Measurements from ENCODE around the gene IMMP2L. TPM values are rescaled to one million over a fixed set of nuclear protein-coding genes. Genes with fewer than 3 reads are reported as not detected.
"Not testable (repeated sequence)": the region's sequence is repeated elsewhere in the genome, so short reads cannot be mapped to it uniquely, and the experiment has no call there.

The IMMP2L gene
- total RNA-seq, 4 donors from 2014 or later: 8.3 to 19.2 (median 17.8) TPM

- intact Hi-C loops (cut with DNase I; ENCODE audit: low total_unique reads): no loop called here
- no peak overlapping the region for H3K4me3 ChIP-seq
- H3K27me3 ChIP-seq: no peaks in the 10 kb centered on the region
- peaks cover 5 to 7% of the 10 kb centered on the region in 2 donors for H3K4me1 ChIP-seq
- no peak for DNase-seq
- TF ChIP-seq CTCF (IDR thresholded peaks at IDR 0.05 in 4 of 5, conservative IDR thresholded peaks at IDR 0.05 in 1 of 5) (no peak), POLR2A (IDR thresholded peaks at IDR 0.05) (no peak)
- no peaks in the 10 kb centered on the region for H3K9me3 ChIP-seq
- no peak for ATAC-seq
- in situ Hi-C loops (cut with MboI; ENCODE audit: low sequenced_read_pairs in 4 of 4): no loop called here
- H3K36me3 ChIP-seq: no peaks in the 10 kb centered on the region
- no peak overlapping the region for H3K27ac ChIP-seq
Observed at GRCh38 chr7:110944448-110944847, 617.8 kb downstream of the IMMP2L start.

GRCh38 chr7:110943701-110944345, 618.5 kb downstream of the IMMP2L start:
- Histone ChIP-seq H3K27ac (no peak overlapping the region), H3K4me1 (peaks cover 3 to 7% of the 10 kb centered on the region in 2 donors), H3K27me3 (no peaks in the 10 kb centered on the region), H3K4me3 (no peak overlapping the region), H3K9me3 (no peaks in the 10 kb centered on the region), H3K36me3 (no peaks in the 10 kb centered on the region)
- in situ Hi-C loops (cut with MboI; ENCODE audit: low sequenced_read_pairs in 4 of 4) (no loop called here), intact Hi-C loops (cut with DNase I; ENCODE audit: low total_unique reads) (no loop called here)
- DNase-seq (no peak), ATAC-seq (no peak)
- TF ChIP-seq CTCF (IDR thresholded peaks at IDR 0.05 in 4 of 5, conservative IDR thresholded peaks at IDR 0.05 in 1 of 5) (no peak), POLR2A (IDR thresholded peaks at IDR 0.05) (no peak)

- H3K27ac ChIP-seq: no peak overlapping the region
- intact Hi-C loops (cut with DNase I; ENCODE audit: low total_unique reads): no loop called here
- H3K4me3 ChIP-seq: no peak overlapping the region
- in situ Hi-C loops (cut with MboI; ENCODE audit: low sequenced_read_pairs in 4 of 4): no loop called here
- DNase-seq (no peak), ATAC-seq (no peak)
- no peaks in the 10 kb centered on the region for H3K4me1 ChIP-seq
- TF ChIP-seq CTCF (IDR thresholded peaks at IDR 0.05 in 4 of 5, conservative IDR thresholded peaks at IDR 0.05 in 1 of 5): no peak
- no peak for TF ChIP-seq POLR2A (IDR thresholded peaks at IDR 0.05)
- H3K36me3 ChIP-seq: no peaks in the 10 kb centered on the region
- no peaks in the 10 kb centered on the region for H3K27me3 ChIP-seq
- H3K9me3 ChIP-seq: no peaks in the 10 kb centered on the region
Observed at GRCh38 chr7:110941385-110941784, 620.9 kb downstream of the IMMP2L start.

GRCh38 chr7:110940756-110941155, 621.5 kb downstream of the IMMP2L start:
- H3K36me3 ChIP-seq: no peaks in the 10 kb centered on the region
- no peaks in the 10 kb centered on the region for H3K4me1 ChIP-seq
- DNase-seq (no peak), ATAC-seq (no peak)
- H3K9me3 ChIP-seq: no peaks in the 10 kb centered on the region
- intact Hi-C loops (cut with DNase I; ENCODE audit: low total_unique reads) (no loop called here), in situ Hi-C loops (cut with MboI; ENCODE audit: low sequenced_read_pairs in 4 of 4) (no loop called here)
- TF ChIP-seq POLR2A (IDR thresholded peaks at IDR 0.05) (no peak), CTCF (IDR thresholded peaks at IDR 0.05 in 4 of 5, conservative IDR thresholded peaks at IDR 0.05 in 1 of 5) (no peak)
- H3K4me3 ChIP-seq: no peak overlapping the region
- no peak overlapping the region for H3K27ac ChIP-seq
- H3K27me3 ChIP-seq: no peaks in the 10 kb centered on the region

- in situ Hi-C loops (cut with MboI; ENCODE audit: low sequenced_read_pairs in 4 of 4) (no loop called here), intact Hi-C loops (cut with DNase I; ENCODE audit: low total_unique reads) (no loop called here)
- DNase-seq (no peak), ATAC-seq (no peak)
- Histone ChIP-seq H3K36me3 (no peaks in the 10 kb centered on the region), H3K27ac (no peak overlapping the region), H3K27me3 (no peaks in the 10 kb centered on the region), H3K4me1 (no peaks in the 10 kb centered on the region), H3K9me3 (no peaks in the 10 kb centered on the region), H3K4me3 (no peak overlapping the region)
- TF ChIP-seq POLR2A (IDR thresholded peaks at IDR 0.05): no peak
- TF ChIP-seq CTCF (IDR thresholded peaks at IDR 0.05 in 4 of 5, conservative IDR thresholded peaks at IDR 0.05 in 1 of 5): no peak
Observed at GRCh38 chr7:110938165-110938564, 624.1 kb downstream of the IMMP2L start.

- ATAC-seq; H3K4me1 ChIP-seq; DNase-seq; H3K27ac ChIP-seq; in situ Hi-C loops (cut with MboI; ENCODE audit: low sequenced_read_pairs in 4 of 4); H3K9me3 ChIP-seq; H3K27me3 ChIP-seq; H3K36me3 ChIP-seq; intact Hi-C loops (cut with DNase I; ENCODE audit: low total_unique reads); H3K4me3 ChIP-seq: not testable (repeated sequence)
Observed at GRCh38 chr7:110936665-110937064, 625.6 kb downstream of the IMMP2L start.

Measured in gastrocnemius medialis (tissue), 4 donors.